ENCODE results near the gene SPDYE4. TPM values are rescaled to one million over a fixed set of nuclear protein-coding genes. Genes with fewer than 3 reads are reported as not detected.

Gene SPDYE4
- total RNA-seq, 2 donors from 2014 or later: not detected

DNA sequence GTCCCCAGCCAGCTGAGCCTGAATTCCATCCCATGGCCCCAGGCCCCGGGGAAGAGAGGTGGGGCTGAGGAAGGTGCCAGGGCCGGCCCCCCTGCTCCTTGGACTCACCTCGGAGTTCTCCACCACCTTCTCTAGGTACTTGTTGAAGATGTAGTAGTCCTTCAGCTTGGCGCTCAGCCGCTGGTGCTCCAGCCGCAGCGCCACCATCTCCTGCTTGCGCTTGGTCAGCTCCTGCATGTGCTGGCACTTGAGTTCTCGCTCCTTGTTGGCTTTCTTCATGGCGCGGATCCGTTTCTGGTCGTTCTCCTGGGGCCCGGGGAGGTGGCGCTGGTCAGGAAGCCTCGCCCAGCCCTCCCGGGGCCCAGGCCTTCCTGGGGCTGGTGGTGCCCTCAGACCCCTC is 17.0 kb downstream of the SPDYE4 start:
- H3K4me1 ChIP-seq (ENCODE audit: control insufficient read depth in 1 of 2, low read depth in 2 of 2): peaks cover 0 to 33% of the 10 kb centered on the region in 2 donors
- H3K36me3 ChIP-seq: no peaks in the 10 kb centered on the region
- TF ChIP-seq, protein P1, sequence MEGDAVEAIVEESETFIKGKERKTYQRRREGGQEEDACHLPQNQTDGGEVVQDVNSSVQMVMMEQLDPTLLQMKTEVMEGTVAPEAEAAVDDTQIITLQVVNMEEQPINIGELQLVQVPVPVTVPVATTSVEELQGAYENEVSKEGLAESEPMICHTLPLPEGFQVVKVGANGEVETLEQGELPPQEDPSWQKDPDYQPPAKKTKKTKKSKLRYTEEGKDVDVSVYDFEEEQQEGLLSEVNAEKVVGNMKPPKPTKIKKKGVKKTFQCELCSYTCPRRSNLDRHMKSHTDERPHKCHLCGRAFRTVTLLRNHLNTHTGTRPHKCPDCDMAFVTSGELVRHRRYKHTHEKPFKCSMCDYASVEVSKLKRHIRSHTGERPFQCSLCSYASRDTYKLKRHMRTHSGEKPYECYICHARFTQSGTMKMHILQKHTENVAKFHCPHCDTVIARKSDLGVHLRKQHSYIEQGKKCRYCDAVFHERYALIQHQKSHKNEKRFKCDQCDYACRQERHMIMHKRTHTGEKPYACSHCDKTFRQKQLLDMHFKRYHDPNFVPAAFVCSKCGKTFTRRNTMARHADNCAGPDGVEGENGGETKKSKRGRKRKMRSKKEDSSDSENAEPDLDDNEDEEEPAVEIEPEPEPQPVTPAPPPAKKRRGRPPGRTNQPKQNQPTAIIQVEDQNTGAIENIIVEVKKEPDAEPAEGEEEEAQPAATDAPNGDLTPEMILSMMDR (IDR thresholded peaks at IDR 0.05): no peak
- DNase-seq (ENCODE audit: low spot score): no peak
- no peaks in the 10 kb centered on the region for H3K9me3 ChIP-seq
- H3K27ac ChIP-seq: peak overlapping the region in 1 of 2 donors; percentile 22
- no peak overlapping the region for H3K4me3 ChIP-seq
- H3K27me3 ChIP-seq (replicated peaks; ENCODE audit: insufficient read depth): no peaks in the 10 kb centered on the region
- no peak for ATAC-seq (ENCODE audit: insufficient number of reproducible peaks, low FRiP score, low read depth)

DNA sequence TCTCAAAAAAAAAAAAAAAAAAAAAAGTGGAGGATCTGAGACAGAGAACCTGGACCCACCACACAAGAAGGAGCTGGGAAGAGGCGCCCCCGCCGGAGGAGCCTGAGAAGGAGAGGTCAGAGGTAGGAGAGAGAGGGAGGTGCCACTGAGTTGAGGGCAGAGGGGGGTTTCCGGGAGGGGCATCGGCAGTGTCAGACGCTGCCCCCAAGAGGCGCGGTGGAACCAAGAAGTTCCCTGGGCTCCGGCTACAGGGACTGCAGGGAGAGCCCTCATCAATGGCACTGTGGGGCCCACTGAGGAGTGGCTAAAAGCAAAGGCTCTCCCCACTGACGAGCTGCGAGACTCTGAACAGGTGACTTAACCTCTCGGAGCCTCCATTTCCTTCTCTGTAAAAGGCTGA is 17.9 kb downstream of the SPDYE4 start:
- DNase-seq (ENCODE audit: low spot score): no peak
- TF ChIP-seq, protein P1 (IDR thresholded peaks at IDR 0.05): no peak
- no peak overlapping the region for H3K27ac ChIP-seq
- H3K9me3 ChIP-seq: no peaks in the 10 kb centered on the region
- no peaks in the 10 kb centered on the region for H3K36me3 ChIP-seq
- H3K27me3 ChIP-seq (replicated peaks; ENCODE audit: insufficient read depth): no peaks in the 10 kb centered on the region
- H3K4me1 ChIP-seq (ENCODE audit: control insufficient read depth in 1 of 2, low read depth in 2 of 2): peaks cover 0 to 40% of the 10 kb centered on the region in 2 donors
- ATAC-seq (ENCODE audit: insufficient number of reproducible peaks, low FRiP score, low read depth): no peak
- H3K4me3 ChIP-seq: peak overlapping the region; percentile 37

DNA sequence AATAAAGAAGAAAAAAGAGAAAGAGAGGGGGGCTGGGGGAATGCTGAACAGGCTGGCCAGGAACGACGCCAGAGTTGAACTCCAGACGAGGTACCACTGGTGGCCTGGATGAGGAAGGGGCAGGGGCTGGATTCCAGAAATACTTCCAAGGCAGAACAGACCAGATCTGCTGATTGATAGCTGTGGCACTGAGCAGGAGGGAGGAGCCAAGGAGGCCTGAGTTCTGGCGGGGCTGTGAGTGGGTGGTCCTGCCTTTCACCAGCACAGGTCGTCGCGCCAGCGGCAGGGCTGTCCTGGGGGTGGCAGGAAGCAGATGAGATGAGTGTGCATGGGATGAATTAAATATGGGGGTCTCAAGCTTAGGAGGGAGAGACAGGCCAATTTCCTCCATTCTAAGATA is 19.2 kb downstream of the SPDYE4 start:
- Histone ChIP-seq H3K27me3 (replicated peaks; ENCODE audit: insufficient read depth) (no peaks in the 10 kb centered on the region), H3K27ac (peak overlapping the region; percentile 5 to 27), H3K9me3 (no peaks in the 10 kb centered on the region), H3K36me3 (no peaks in the 10 kb centered on the region), H3K4me1 (ENCODE audit: control insufficient read depth in 1 of 2, low read depth in 2 of 2) (peaks cover 0 to 28% of the 10 kb centered on the region in 2 donors), H3K4me3 (no peak overlapping the region)
- no peak for ATAC-seq (ENCODE audit: insufficient number of reproducible peaks, low FRiP score, low read depth)
- TF ChIP-seq, protein P1 (IDR thresholded peaks at IDR 0.05): no peak
- no peak for DNase-seq (ENCODE audit: low spot score)

DNA sequence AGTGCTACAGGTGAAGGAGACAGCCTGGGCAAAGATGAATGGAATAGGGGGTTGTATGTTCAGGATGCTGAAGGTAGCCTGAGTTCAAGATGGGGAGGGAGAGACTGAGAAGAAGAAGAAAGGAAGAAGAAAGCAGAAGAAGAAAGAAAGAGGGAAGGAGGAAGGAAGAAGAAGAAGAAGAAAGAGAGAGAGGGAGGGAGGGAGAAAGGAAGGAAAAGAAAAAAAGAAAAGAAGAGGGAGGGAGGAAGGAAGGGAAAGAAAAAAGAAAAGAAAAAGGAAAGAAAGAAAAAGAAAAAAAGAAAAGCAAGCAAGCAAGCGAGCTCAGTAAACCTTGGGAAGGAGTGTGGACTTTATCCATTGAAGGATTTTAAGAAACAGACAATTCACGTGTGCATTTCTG is 21.6 kb downstream of the SPDYE4 start:
- Histone ChIP-seq H3K4me3 (no peak overlapping the region), H3K4me1 (ENCODE audit: control insufficient read depth in 1 of 2, low read depth in 2 of 2) (peaks cover 6 to 38% of the 10 kb centered on the region in 2 donors), H3K9me3 (no peaks in the 10 kb centered on the region), H3K27ac (peak overlapping the region; percentile 18 to 57), H3K27me3 (replicated peaks; ENCODE audit: insufficient read depth) (no peaks in the 10 kb centered on the region), H3K36me3 (no peaks in the 10 kb centered on the region)
- no peak for DNase-seq (ENCODE audit: low spot score)
- no peak for ATAC-seq (ENCODE audit: insufficient number of reproducible peaks, low FRiP score, low read depth)
- TF ChIP-seq, protein P1 (IDR thresholded peaks at IDR 0.05): no peak

DNA sequence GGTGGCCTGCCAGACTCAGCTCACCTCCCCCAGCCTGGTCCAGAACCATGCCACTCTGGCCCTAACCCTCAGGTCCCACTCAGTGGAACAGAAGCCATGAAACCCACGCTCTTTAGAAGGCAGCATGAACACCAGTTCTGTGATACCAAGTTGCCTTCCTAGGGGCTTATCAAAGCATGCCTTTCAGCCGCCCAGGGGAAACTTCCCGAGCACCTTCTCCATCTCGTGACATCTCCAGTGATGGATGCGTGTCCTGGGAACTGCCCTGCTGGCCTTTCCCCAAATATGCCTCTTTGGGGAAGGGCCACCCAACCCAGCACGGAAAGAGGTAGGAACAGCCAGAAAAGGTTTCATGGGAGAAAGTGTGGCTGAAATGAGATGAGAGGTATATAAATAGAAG is 22.0 kb downstream of the SPDYE4 start:
- H3K4me1 ChIP-seq (ENCODE audit: control insufficient read depth in 1 of 2, low read depth in 2 of 2): peaks cover 6 to 38% of the 10 kb centered on the region in 2 donors
- TF ChIP-seq, protein P1 (IDR thresholded peaks at IDR 0.05): no peak
- DNase-seq (ENCODE audit: low spot score) (no peak), ATAC-seq (ENCODE audit: insufficient number of reproducible peaks, low FRiP score, low read depth) (no peak)
- H3K27ac ChIP-seq: peak overlapping the region; percentile 18 to 57
- H3K36me3 ChIP-seq: no peaks in the 10 kb centered on the region
- H3K27me3 ChIP-seq (replicated peaks; ENCODE audit: insufficient read depth): no peaks in the 10 kb centered on the region
- H3K9me3 ChIP-seq: no peaks in the 10 kb centered on the region
- H3K4me3 ChIP-seq: no peak overlapping the region
